Mesendoderm (in vitro differentiated cells): ENCODE measurements around the gene FAM118A.
A peak's percentile ranks its signal among the peaks of the same experiment; 100 is the strongest.

Experiments used
- DNase-seq: peaks from one replicate; pipeline ENCODE4 v3.0.0; 2013
- H2AK5ac ChIP-seq: 2 replicates; pipeline ENCODE4 v1.6.1; 2013; ENCODE audit warnings: low read length, inconsistent platforms
- H2BK120ac ChIP-seq: 2 replicates; pipeline ENCODE4 v1.6.1; 2013; ENCODE audit warnings: low read depth, mild to moderate bottlenecking, low read length, moderate library complexity, mixed read lengths
- H2BK15ac ChIP-seq: replicated peaks from 2 replicates; pipeline ENCODE4 v1.6.1; 2013; ENCODE audit warnings: low read depth, mild to moderate bottlenecking, moderate library complexity
- H2BK5ac ChIP-seq: 2 replicates; pipeline ENCODE4 v1.6.1; 2013; ENCODE audit warnings: low read length, inconsistent platforms
- H3K18ac ChIP-seq: 2 replicates; pipeline ENCODE4 v1.6.1; 2013; ENCODE audit warnings: mild to moderate bottlenecking, low read length, mixed read lengths
- H3K23ac ChIP-seq: one replicate; pipeline ENCODE4 v1.6.1; 2013; ENCODE audit warnings: low read length
- H3K27ac ChIP-seq: 2 replicates; pipeline ENCODE4 v1.5.1; 2013; ENCODE audit warnings: low read depth, mild to moderate bottlenecking, inconsistent platforms, low read length, moderate library complexity
- H3K27me3 ChIP-seq: 2 replicates; pipeline ENCODE4 v1.6.1; 2013; ENCODE audit warnings: low read length, control low read depth, mild to moderate bottlenecking, inconsistent platforms; ENCODE audit not compliant: insufficient read depth, poor library complexity
- H3K36me3 ChIP-seq: 2 replicates; pipeline ENCODE4 v1.6.1; 2013; ENCODE audit warnings: low read length, inconsistent platforms; ENCODE audit not compliant: control insufficient read depth, insufficient read depth
- H3K4ac ChIP-seq: one replicate; pipeline ENCODE4 v1.6.1; 2013; ENCODE audit warnings: low read depth, mild to moderate bottlenecking, low read length, moderate library complexity
- H3K4me1 ChIP-seq: 2 replicates; pipeline ENCODE4 v1.6.1; 2013; ENCODE audit warnings: low read depth, low read length, inconsistent platforms; ENCODE audit not compliant: control insufficient read depth
- H3K4me2 ChIP-seq: 2 replicates; pipeline ENCODE4 v1.6.1; 2013; ENCODE audit warnings: low read length
- H3K4me3 ChIP-seq: 2 replicates; pipeline ENCODE4 v1.5.1; 2013; ENCODE audit warnings: mild to moderate bottlenecking, low read length
- H3K56ac ChIP-seq: one replicate; pipeline ENCODE4 v1.6.1; 2013; ENCODE audit warnings: low read length
- H3K79me1 ChIP-seq: 2 replicates; pipeline ENCODE4 v1.6.1; 2013; ENCODE audit warnings: low read length, inconsistent platforms
- H3K79me2 ChIP-seq: 2 replicates; pipeline ENCODE4 v1.6.1; 2013; ENCODE audit warnings: mild to moderate bottlenecking, low read length; ENCODE audit not compliant: control insufficient read depth, insufficient read depth
- H3K9ac ChIP-seq: 2 replicates; pipeline ENCODE4 v1.6.1; 2013; ENCODE audit warnings: low read length, inconsistent platforms
- H4K5ac ChIP-seq: one replicate; pipeline ENCODE4 v1.6.1; 2013; ENCODE audit warnings: low read length
- H4K8ac ChIP-seq: one replicate; pipeline ENCODE4 v1.6.1; 2013; ENCODE audit warnings: low read depth, mild to moderate bottlenecking, control low read depth, low read length, moderate library complexity
- WGBS: extraction: QIAGEN DNeasy Blood & Tissue Kit; methylation state at CpG from one replicate; pipeline ENCODE4 v1.1.7; 2013; ENCODE audit warnings: low lambda C conversion rate, missing lambda C conversion rate; ENCODE audit not compliant: insufficient coverage; ENCODE audit errors: extremely low coverage; 5-methylcytosine and 5-hydroxymethylcytosine counted together

Gene FAM118A

GRCh38 chr22:45310331-45310976 lies 720 bp downstream of the FAM118A start:
- no CpG with 5 or more reads among the region's 33 CpGs for WGBS
- Histone ChIP-seq H2BK120ac (no peak overlapping the region), H2BK5ac (no peak overlapping the region), H3K27me3 (no peaks in the 10 kb centered on the region), H3K9ac (peak overlapping the region; percentile 51), H3K23ac (no peak overlapping the region), H3K4me3 (peak overlapping the region; percentile 45), H2BK15ac (no peak overlapping the region), H4K8ac (no peak overlapping the region), H3K79me2 (peaks cover 15% of the 10 kb centered on the region), H3K79me1 (peaks cover 18% of the 10 kb centered on the region), H3K27ac (peak overlapping the region; percentile 86), H3K4me2 (peak overlapping the region; percentile 6), H4K5ac (no peak overlapping the region), H3K4me1 (peaks cover 13% of the 10 kb centered on the region), H3K36me3 (no peaks in the 10 kb centered on the region), H3K56ac (peak overlapping the region; percentile 88), H3K18ac (peak overlapping the region; percentile 77), H2AK5ac (no peak overlapping the region), H3K4ac (peak overlapping the region; percentile 93)
- peak; percentile 15 for DNase-seq

GRCh38 chr22:45310977-45311531 lies 1.3 kb downstream of the FAM118A start:
- Histone ChIP-seq H3K4me3 (no peak overlapping the region), H2BK15ac (no peak overlapping the region), H3K79me1 (peaks cover 20% of the 10 kb centered on the region), H3K27me3 (no peaks in the 10 kb centered on the region), H2AK5ac (no peak overlapping the region), H4K5ac (no peak overlapping the region), H2BK120ac (no peak overlapping the region), H3K9ac (peak overlapping the region; percentile 51), H3K4me1 (peaks cover 13% of the 10 kb centered on the region), H3K4me2 (peak overlapping the region; percentile 6), H3K27ac (no peak overlapping the region), H2BK5ac (no peak overlapping the region), H3K18ac (no peak overlapping the region), H3K79me2 (peaks cover 17% of the 10 kb centered on the region), H3K4ac (no peak overlapping the region), H4K8ac (no peak overlapping the region), H3K23ac (no peak overlapping the region), H3K56ac (peak overlapping the region; percentile 88), H3K36me3 (no peaks in the 10 kb centered on the region)
- DNase-seq, result no peak
- no CpG with 5 or more reads among the region's 14 CpGs for WGBS

- Histone ChIP-seq H3K23ac (no peak overlapping the region), H2BK5ac (no peak overlapping the region), H3K4me2 (no peak overlapping the region), H3K4ac (no peak overlapping the region), H3K4me3 (no peak overlapping the region), H3K79me1 (peaks cover 23% of the 10 kb centered on the region), H4K8ac (no peak overlapping the region), H3K79me2 (peaks cover 25% of the 10 kb centered on the region), H3K36me3 (no peaks in the 10 kb centered on the region), H3K4me1 (peaks cover 13% of the 10 kb centered on the region), H2BK15ac (no peak overlapping the region), H3K18ac (no peak overlapping the region), H2BK120ac (no peak overlapping the region), H4K5ac (no peak overlapping the region), H3K56ac (no peak overlapping the region), H3K9ac (no peak overlapping the region), H2AK5ac (no peak overlapping the region), H3K27me3 (no peaks in the 10 kb centered on the region), H3K27ac (no peak overlapping the region)
- no peak for DNase-seq
- WGBS, result no CpG with 5 or more reads among the region's 8 CpGs
Observed at GRCh38 chr22:45312415-45312814, 2.7 kb downstream of the FAM118A start.

GRCh38 chr22:45312856-45313255 lies 3.1 kb downstream of the FAM118A start:
- Histone ChIP-seq H3K27ac (no peak overlapping the region), H2BK15ac (no peak overlapping the region), H3K23ac (no peak overlapping the region), H3K4me1 (peaks cover 13% of the 10 kb centered on the region), H3K4me3 (no peak overlapping the region), H3K79me2 (peaks cover 27% of the 10 kb centered on the region), H3K4ac (no peak overlapping the region), H3K4me2 (no peak overlapping the region), H3K18ac (no peak overlapping the region), H2AK5ac (no peak overlapping the region), H3K79me1 (peaks cover 25% of the 10 kb centered on the region), H2BK5ac (no peak overlapping the region), H2BK120ac (no peak overlapping the region), H3K56ac (no peak overlapping the region), H3K27me3 (no peaks in the 10 kb centered on the region), H3K36me3 (no peaks in the 10 kb centered on the region), H4K5ac (no peak overlapping the region), H4K8ac (no peak overlapping the region), H3K9ac (no peak overlapping the region)
- no CpG with 5 or more reads among the region's 4 CpGs for WGBS
- peak; percentile 96 for DNase-seq

- H4K5ac ChIP-seq, result no peak overlapping the region
- H3K27ac ChIP-seq, result no peak overlapping the region
- no peak overlapping the region for H2BK120ac ChIP-seq
- H3K56ac ChIP-seq, result peak overlapping the region; percentile 68
- H3K4ac ChIP-seq, result no peak overlapping the region
- WGBS, result no CpG with 5 or more reads among the region's 8 CpGs
- no peak overlapping the region for H3K18ac ChIP-seq
- no peaks in the 10 kb centered on the region for H3K36me3 ChIP-seq
- no peak overlapping the region for H3K4me3 ChIP-seq
- no peak overlapping the region for H3K9ac ChIP-seq
- no peak overlapping the region for H2AK5ac ChIP-seq
- peaks cover 32% of the 10 kb centered on the region for H3K79me2 ChIP-seq
- no peaks in the 10 kb centered on the region for H3K27me3 ChIP-seq
- peaks cover 11% of the 10 kb centered on the region for H3K4me1 ChIP-seq
- no peak overlapping the region for H2BK5ac ChIP-seq
- peak; percentile 77 for DNase-seq
- H2BK15ac ChIP-seq, result no peak overlapping the region
- H3K79me1 ChIP-seq, result peaks cover 29% of the 10 kb centered on the region
- no peak overlapping the region for H3K4me2 ChIP-seq
- no peak overlapping the region for H4K8ac ChIP-seq
- H3K23ac ChIP-seq, result no peak overlapping the region
Observed at GRCh38 chr22:45314054-45314721, 4.5 kb downstream of the FAM118A start.
